GM21381 (cell line): ENCODE results near the gene PLA2G2F.
"Not testable (repeated sequence)": the region's sequence is repeated elsewhere in the genome, so short reads cannot be mapped to it uniquely, and the experiment has no call there.

ENCODE experiments used
- ATAC-seq: cut with Tn5 transposase; IDR thresholded peaks from one replicate; pipeline ENCODE4 v1.9.1; 2021; ENCODE audit warnings: mild to moderate bottlenecking, moderate library complexity; ENCODE audit not compliant: unreplicated experiment

The PLA2G2F gene

GRCh38 chr1:20112279-20113000, 26.7 kb upstream of the PLA2G2F start:
- ATAC-seq: no peak

GRCh38 chr1:20114021-20114648, 25.0 kb upstream of the PLA2G2F start:
- no peak for ATAC-seq

- no peak for ATAC-seq
These were observed 23.6 kb upstream of the PLA2G2F start for GRCh38 chr1:20115479-20115878.

- no peak for ATAC-seq
These were observed 23.2 kb upstream of the PLA2G2F start for GRCh38 chr1:20115916-20116315.

- ATAC-seq: no peak
These were observed 21.9 kb upstream of the PLA2G2F start for GRCh38 chr1:20117236-20117635.

GRCh38 chr1:20119347-20119746, 19.8 kb upstream of the PLA2G2F start, which contains the start of gene PLA2G2D:
Gene PLA2G2D, minus strand, starts transcription at chr1:20119536. Its CDS starts 38 bp downstream, at chr1:20119498.
- no peak for ATAC-seq

GRCh38 chr1:20120796-20121195, 18.3 kb upstream of the PLA2G2F start:
- no peak for ATAC-seq

- ATAC-seq: no peak
These were observed 15.2 kb upstream of the PLA2G2F start for GRCh38 chr1:20123722-20124455.

- no peak for ATAC-seq
These were observed 14.6 kb upstream of the PLA2G2F start for GRCh38 chr1:20124456-20125057.

GRCh38 chr1:20125100-20125499, 14.0 kb upstream of the PLA2G2F start:
- ATAC-seq: no peak

GRCh38 chr1:20126041-20126805, 12.9 kb upstream of the PLA2G2F start:
- ATAC-seq: peak; percentile 75

- ATAC-seq: no peak
These were observed 12.2 kb upstream of the PLA2G2F start for GRCh38 chr1:20126806-20127440.

- ATAC-seq: not testable (repeated sequence)
These were observed 8.6 kb upstream of the PLA2G2F start for GRCh38 chr1:20130518-20130917.

- ATAC-seq: no peak
These were observed 4.1 kb upstream of the PLA2G2F start for GRCh38 chr1:20134995-20135394.

- no peak for ATAC-seq
These were observed 2.9 kb upstream of the PLA2G2F start for GRCh38 chr1:20136249-20136648.

GRCh38 chr1:20137055-20137454, 2.1 kb upstream of the PLA2G2F start:
- no peak for ATAC-seq

- no peak for ATAC-seq
These were observed 1.5 kb upstream of the PLA2G2F start for GRCh38 chr1:20137604-20138003.

GRCh38 chr1:20138346-20138745, 777 bp upstream of the PLA2G2F start:
- no peak for ATAC-seq

GRCh38 chr1:20139776-20140612, 871 bp downstream of the PLA2G2F start:
- ATAC-seq: no peak
